ENCODE data around the gene RGS9BP. TPM values are rescaled to one million over a fixed set of nuclear protein-coding genes. Genes with fewer than 3 reads are reported as not detected.

The RGS9BP gene
- total and polyA plus RNA-seq, 2 experiments from 2014 or later, result 0.83 TPM; not detected in 1

DNA sequence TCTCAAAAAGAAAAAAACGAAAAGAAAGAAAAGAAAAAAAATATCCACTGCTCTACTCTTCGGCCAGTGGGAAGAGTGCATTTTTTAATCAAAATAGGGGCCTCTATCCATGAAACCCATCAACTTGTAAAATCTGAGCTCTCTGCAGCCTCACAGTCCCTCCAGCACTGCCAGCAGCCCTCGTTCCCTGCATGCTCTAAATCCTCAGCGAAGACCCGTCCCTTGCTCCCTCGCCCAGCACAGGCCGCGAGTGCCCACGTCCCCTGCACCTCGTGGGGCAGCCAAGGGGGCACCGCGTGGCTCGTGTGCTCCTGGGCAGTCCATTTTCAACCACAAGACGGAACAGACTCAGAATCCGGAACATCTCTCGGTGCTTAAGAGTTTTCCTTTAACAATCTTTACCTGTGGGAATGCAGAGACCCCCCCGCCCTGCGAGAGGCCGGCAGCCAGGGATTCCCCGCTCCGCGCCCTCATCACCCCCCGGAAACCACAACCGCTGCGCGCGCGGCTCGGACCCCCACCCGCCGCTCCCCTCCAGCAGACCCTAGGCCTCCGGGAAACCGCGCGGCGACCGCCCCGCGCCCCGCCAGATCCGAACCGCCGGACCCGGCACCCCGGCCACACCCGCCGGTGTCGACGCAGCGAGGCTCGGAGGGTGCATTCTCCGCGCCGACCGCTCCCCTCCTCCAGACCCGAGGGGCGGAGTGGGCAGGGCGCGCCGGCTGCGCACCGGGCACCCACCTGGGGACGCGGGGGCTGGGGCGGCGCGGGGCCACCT lies 1.3 kb upstream of the RGS9BP start:
- H3F3A ChIP-seq (replicated peaks; ENCODE audit: low read depth), result 0 out of 2 replicates have a peak, but pooled peaks cover 5% of the 10 kb centered on the region
- no peaks in the 10 kb centered on the region; the same call in 2 of the 3 replicates for H3K36me3 Mint-ChIP-seq (ENCODE audit: low read depth)
- TF ChIP-seq, protein P1, sequence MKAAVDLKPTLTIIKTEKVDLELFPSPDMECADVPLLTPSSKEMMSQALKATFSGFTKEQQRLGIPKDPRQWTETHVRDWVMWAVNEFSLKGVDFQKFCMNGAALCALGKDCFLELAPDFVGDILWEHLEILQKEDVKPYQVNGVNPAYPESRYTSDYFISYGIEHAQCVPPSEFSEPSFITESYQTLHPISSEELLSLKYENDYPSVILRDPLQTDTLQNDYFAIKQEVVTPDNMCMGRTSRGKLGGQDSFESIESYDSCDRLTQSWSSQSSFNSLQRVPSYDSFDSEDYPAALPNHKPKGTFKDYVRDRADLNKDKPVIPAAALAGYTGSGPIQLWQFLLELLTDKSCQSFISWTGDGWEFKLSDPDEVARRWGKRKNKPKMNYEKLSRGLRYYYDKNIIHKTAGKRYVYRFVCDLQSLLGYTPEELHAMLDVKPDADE (IDR thresholded peaks at IDR 0.05), result no peak
- no peaks in the 10 kb centered on the region for H3K9me2 ChIP-seq (ENCODE audit: insufficient read depth)
- peak overlapping the region; percentile 85 for H3K4me3 ChIP-seq
- peaks cover 45% of the 10 kb centered on the region for H3K27me3 ChIP-seq (ENCODE audit: insufficient read depth)
- H3K9me3 Mint-ChIP-seq, result peaks cover 3% of the 10 kb centered on the region; the same call in 1 of the 3 replicates
- H2AFZ ChIP-seq, result no peak overlapping the region
- H3K4me2 ChIP-seq, result peak overlapping the region; percentile 97
- ATAC-seq, result peak; percentile 13
- H3K27ac ChIP-seq (ENCODE audit: low read depth), result no peak overlapping the region
- peaks cover 20% of the 10 kb centered on the region for H4K20me1 ChIP-seq (replicated peaks; ENCODE audit: insufficient read depth)
- peaks cover 25% of the 10 kb centered on the region for H3K4me1 Mint-ChIP-seq
- peaks cover 14% of the 10 kb centered on the region; the same call in 1 of the 2 replicates for H3K4me1 ChIP-seq (ENCODE audit: insufficient read depth)
- H3K79me2 ChIP-seq (replicated peaks; ENCODE audit: insufficient read depth), result peaks cover 51% of the 10 kb centered on the region
- DNase-seq (ENCODE audit: low spot score), result no peak
- 0 out of 2 replicates have a peak overlapping the region, but pooled peaks have one; percentile 73 for H3K27ac Mint-ChIP-seq
- H3K36me3 ChIP-seq (ENCODE audit: insufficient read depth), result no peaks in the 10 kb centered on the region
- peaks cover 39% of the 10 kb centered on the region for H3K27me3 Mint-ChIP-seq (ENCODE audit: insufficient read depth, low read depth, poor library complexity)
- H3K4me3 Mint-ChIP-seq, result peak overlapping the region; percentile 93

DNA sequence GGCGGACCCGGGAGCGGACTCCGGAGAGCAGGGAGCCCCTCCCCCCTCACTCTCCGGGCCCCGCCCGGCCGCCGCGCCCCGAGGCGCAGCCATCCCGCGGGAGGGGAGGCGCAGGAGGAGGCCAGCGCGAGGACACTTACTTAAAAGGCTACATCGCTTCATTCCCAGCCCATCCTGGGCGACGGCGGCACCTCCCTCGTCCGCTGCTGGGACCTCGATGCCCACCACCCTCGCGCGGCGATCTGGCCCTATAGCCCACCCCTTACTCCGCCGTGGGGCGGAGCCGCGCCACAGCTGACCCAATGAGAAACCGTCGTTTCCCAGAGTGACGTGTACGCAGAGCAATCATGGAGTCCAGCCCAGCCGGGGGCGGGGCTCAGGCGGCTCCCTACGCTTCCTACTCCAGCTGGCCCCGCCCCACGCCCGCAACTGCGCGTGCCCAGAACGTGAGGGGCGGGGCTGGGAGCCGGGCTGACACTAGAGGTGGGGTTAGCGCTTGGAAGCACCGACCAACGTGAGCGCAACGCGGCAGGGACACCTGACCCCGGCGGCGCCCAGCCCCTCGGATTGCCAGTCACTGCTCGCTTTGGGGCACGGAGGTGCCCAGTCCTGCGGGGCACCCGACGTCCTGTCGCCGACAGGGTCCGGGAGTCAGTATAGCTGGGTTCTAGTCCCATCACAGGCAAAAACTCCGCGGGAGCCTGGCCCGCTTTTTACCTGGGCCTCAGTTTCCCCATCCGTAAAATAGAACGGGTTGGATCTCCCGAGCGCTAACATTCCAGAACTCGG lies 523 bp upstream of the RGS9BP start, which contains the start of gene ANKRD27:
TSS of gene ANKRD27 (minus strand) at position 250 of the 789 bp plus-strand sequence. CDS start 16,165 bp downstream, outside the sequence.
- peak within 1 kb of the TSS; percentile 90 for H2AFZ ChIP-seq
- TF ChIP-seq, protein P2, sequence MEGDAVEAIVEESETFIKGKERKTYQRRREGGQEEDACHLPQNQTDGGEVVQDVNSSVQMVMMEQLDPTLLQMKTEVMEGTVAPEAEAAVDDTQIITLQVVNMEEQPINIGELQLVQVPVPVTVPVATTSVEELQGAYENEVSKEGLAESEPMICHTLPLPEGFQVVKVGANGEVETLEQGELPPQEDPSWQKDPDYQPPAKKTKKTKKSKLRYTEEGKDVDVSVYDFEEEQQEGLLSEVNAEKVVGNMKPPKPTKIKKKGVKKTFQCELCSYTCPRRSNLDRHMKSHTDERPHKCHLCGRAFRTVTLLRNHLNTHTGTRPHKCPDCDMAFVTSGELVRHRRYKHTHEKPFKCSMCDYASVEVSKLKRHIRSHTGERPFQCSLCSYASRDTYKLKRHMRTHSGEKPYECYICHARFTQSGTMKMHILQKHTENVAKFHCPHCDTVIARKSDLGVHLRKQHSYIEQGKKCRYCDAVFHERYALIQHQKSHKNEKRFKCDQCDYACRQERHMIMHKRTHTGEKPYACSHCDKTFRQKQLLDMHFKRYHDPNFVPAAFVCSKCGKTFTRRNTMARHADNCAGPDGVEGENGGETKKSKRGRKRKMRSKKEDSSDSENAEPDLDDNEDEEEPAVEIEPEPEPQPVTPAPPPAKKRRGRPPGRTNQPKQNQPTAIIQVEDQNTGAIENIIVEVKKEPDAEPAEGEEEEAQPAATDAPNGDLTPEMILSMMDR (conservative IDR thresholded peaks at IDR 0.05; ENCODE audit: low read depth in 2 of 2), result no peak
- TF ChIP-seq, protein P3, sequence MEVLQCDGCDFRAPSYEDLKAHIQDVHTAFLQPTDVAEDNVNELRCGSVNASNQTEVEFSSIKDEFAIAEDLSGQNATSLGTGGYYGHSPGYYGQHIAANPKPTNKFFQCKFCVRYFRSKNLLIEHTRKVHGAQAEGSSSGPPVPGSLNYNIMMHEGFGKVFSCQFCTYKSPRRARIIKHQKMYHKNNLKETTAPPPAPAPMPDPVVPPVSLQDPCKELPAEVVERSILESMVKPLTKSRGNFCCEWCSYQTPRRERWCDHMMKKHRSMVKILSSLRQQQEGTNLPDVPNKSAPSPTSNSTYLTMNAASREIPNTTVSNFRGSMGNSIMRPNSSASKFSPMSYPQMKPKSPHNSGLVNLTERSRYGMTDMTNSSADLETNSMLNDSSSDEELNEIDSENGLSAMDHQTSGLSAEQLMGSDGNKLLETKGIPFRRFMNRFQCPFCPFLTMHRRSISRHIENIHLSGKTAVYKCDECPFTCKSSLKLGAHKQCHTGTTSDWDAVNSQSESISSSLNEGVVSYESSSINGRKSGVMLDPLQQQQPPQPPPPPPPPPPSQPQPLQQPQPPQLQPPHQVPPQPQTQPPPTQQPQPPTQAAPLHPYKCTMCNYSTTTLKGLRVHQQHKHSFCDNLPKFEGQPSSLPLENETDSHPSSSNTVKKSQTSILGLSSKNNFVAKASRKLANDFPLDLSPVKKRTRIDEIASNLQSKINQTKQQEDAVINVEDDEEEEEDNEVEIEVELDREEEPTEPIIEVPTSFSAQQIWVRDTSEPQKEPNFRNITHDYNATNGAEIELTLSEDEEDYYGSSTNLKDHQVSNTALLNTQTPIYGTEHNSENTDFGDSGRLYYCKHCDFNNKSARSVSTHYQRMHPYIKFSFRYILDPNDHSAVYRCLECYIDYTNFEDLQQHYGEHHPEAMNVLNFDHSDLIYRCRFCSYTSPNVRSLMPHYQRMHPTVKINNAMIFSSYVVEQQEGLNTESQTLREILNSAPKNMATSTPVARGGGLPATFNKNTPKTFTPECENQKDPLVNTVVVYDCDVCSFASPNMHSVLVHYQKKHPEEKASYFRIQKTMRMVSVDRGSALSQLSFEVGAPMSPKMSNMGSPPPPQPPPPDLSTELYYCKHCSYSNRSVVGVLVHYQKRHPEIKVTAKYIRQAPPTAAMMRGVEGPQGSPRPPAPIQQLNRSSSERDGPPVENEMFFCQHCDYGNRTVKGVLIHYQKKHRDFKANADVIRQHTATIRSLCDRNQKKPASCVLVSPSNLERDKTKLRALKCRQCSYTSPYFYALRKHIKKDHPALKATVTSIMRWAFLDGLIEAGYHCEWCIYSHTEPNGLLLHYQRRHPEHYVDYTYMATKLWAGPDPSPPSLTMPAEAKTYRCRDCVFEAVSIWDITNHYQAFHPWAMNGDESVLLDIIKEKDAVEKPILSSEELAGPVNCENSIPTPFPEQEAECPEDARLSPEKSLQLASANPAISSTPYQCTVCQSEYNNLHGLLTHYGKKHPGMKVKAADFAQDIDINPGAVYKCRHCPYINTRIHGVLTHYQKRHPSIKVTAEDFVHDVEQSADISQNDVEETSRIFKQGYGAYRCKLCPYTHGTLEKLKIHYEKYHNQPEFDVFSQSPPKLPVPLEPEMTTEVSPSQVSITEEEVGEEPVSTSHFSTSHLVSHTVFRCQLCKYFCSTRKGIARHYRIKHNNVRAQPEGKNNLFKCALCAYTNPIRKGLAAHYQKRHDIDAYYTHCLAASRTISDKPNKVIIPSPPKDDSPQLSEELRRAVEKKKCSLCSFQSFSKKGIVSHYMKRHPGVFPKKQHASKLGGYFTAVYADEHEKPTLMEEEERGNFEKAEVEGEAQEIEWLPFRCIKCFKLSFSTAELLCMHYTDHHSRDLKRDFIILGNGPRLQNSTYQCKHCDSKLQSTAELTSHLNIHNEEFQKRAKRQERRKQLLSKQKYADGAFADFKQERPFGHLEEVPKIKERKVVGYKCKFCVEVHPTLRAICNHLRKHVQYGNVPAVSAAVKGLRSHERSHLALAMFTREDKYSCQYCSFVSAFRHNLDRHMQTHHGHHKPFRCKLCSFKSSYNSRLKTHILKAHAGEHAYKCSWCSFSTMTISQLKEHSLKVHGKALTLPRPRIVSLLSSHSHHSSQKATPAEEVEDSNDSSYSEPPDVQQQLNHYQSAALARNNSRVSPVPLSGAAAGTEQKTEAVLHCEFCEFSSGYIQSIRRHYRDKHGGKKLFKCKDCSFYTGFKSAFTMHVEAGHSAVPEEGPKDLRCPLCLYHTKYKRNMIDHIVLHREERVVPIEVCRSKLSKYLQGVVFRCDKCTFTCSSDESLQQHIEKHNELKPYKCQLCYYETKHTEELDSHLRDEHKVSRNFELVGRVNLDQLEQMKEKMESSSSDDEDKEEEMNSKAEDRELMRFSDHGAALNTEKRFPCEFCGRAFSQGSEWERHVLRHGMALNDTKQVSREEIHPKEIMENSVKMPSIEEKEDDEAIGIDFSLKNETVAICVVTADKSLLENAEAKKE (CRISPR knock-in tag; IDR thresholded peaks at IDR 0.05), result no peak
- no peak for TF ChIP-seq STAT1 (IDR thresholded peaks at IDR 0.05; ENCODE audit: unreplicated experiment)

More for the DNA sequence above, 523 bp upstream of the RGS9BP start, which contains the start of gene ANKRD27:
- H3K27ac Mint-ChIP-seq, result 0 out of 2 replicates have a peak within 1 kb of the TSS, but pooled peaks have one; percentile 73
- no peaks in the 10 kb centered on the region for H3K9me2 ChIP-seq (ENCODE audit: insufficient read depth)
- H3K27ac ChIP-seq (ENCODE audit: low read depth), result no peak within 1 kb of the TSS
- H3K36me3 Mint-ChIP-seq (ENCODE audit: low read depth), result no peaks in the 10 kb centered on the region; the same call in 2 of the 3 replicates
- peaks cover 24% of the 10 kb centered on the region for H3K4me1 Mint-ChIP-seq
- peak within 1 kb of the TSS; percentile 93 for H3K4me3 Mint-ChIP-seq
- peak; percentile 99 for DNase-seq (ENCODE audit: low spot score)
- H3K27me3 ChIP-seq (ENCODE audit: insufficient read depth), result peaks cover 45% of the 10 kb centered on the region
- peak within 1 kb of the TSS; percentile 85 for H3K4me3 ChIP-seq
- peak; percentile 84 for ATAC-seq
- H3K9me3 Mint-ChIP-seq, result peaks cover 3% of the 10 kb centered on the region; the same call in 1 of the 3 replicates
- 0 out of 2 replicates have a peak, but pooled peaks cover 5% of the 10 kb centered on the region for H3F3A ChIP-seq (replicated peaks; ENCODE audit: low read depth)
- H3K4me1 ChIP-seq (ENCODE audit: insufficient read depth), result peaks cover 14% of the 10 kb centered on the region; the same call in 1 of the 2 replicates
- H4K20me1 ChIP-seq (replicated peaks; ENCODE audit: insufficient read depth), result peaks cover 20% of the 10 kb centered on the region
- H3K36me3 ChIP-seq (ENCODE audit: insufficient read depth), result no peaks in the 10 kb centered on the region
- peaks cover 36% of the 10 kb centered on the region for H3K27me3 Mint-ChIP-seq (ENCODE audit: insufficient read depth, low read depth, poor library complexity)
- H3K79me2 ChIP-seq (replicated peaks; ENCODE audit: insufficient read depth), result peaks cover 43% of the 10 kb centered on the region
- peak within 1 kb of the TSS; percentile 97 for H3K4me2 ChIP-seq
